Measurements from ENCODE around the gene LCLAT1. TPM values are rescaled to one million over a fixed set of nuclear protein-coding genes. Genes with fewer than 3 reads are reported as not detected.

The LCLAT1 gene
- total RNA-seq, 1 experiment from 2014 or later = 32.9 TPM

DNA sequence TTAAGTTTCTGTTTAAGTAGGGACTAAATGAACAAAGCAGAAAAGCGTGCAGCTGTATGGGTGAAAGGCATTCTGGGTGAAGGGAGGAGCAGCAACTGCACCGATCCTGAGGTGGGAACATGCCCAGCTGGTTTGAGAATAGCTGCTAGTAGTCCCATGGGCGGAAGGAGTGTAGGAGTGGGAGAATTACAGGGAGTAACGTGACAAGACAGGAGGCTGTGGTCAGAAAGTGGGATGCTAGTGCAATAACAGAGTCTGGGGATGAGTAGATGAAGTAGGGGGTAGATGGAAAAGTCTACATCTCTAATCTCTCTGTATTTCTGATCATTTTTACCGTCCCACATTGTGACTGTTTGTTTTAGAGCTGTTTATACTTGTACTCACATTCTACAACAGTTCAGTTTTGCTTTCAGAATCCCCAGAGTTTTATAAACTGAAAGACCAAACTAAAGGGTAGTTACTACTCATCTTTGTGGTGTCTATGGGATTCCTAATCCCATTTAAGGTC lies 118.9 kb downstream of the LCLAT1 start:
- no peak overlapping the region for H2BK20ac ChIP-seq (ENCODE audit: low read depth, low read length, poor library complexity, severe bottlenecking)
- Mint-ChIP-seq H3K36me3 (ENCODE audit: insufficient read depth in 1 of 3, low read depth in 3 of 3) (peaks cover 0 to 14% (median 2%) of the 10 kb centered on the region in 3 experiments; a peak in 3 of 7 replicates), H3K4me1 (no peaks in the 10 kb centered on the region), H3K27ac (peak overlapping the region in 1 of 3 experiments; percentile 82; a peak in 2 of 7 replicates), H3K27me3 (ENCODE audit: low read depth) (no peaks in the 10 kb centered on the region), H3K9me3 (no peaks in the 10 kb centered on the region), H3K4me3 (no peak overlapping the region)
- H3K4me1 ChIP-seq (ENCODE audit: insufficient read depth, low read length) = no peaks in the 10 kb centered on the region
- no peak overlapping the region for H3T11ph ChIP-seq (ENCODE audit: low read length)
- H3K79me2 ChIP-seq (ENCODE audit: insufficient read depth, low read length) = 0 out of 2 replicates have a peak, but pooled peaks cover 3% of the 10 kb centered on the region
- no peak overlapping the region for H3K18ac ChIP-seq (ENCODE audit: insufficient read length, low read depth, low read length)
- no peak overlapping the region for H3K56ac ChIP-seq (ENCODE audit: insufficient read length, low read depth, low read length)
- no CpG with 5 or more reads among the region's 5 CpGs for WGBS (ENCODE audit: extremely low coverage, insufficient read length, low lambda C conversion rate)
- H4K20me1 ChIP-seq (ENCODE audit: control insufficient read depth, insufficient read depth, insufficient read length) = no peaks in the 10 kb centered on the region
- H3K14ac ChIP-seq (ENCODE audit: insufficient read depth, low read length) = no peak overlapping the region
- TF ChIP-seq, protein P1, sequence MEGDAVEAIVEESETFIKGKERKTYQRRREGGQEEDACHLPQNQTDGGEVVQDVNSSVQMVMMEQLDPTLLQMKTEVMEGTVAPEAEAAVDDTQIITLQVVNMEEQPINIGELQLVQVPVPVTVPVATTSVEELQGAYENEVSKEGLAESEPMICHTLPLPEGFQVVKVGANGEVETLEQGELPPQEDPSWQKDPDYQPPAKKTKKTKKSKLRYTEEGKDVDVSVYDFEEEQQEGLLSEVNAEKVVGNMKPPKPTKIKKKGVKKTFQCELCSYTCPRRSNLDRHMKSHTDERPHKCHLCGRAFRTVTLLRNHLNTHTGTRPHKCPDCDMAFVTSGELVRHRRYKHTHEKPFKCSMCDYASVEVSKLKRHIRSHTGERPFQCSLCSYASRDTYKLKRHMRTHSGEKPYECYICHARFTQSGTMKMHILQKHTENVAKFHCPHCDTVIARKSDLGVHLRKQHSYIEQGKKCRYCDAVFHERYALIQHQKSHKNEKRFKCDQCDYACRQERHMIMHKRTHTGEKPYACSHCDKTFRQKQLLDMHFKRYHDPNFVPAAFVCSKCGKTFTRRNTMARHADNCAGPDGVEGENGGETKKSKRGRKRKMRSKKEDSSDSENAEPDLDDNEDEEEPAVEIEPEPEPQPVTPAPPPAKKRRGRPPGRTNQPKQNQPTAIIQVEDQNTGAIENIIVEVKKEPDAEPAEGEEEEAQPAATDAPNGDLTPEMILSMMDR (conservative IDR thresholded peaks at IDR 0.05) = no peak
- no peak overlapping the region for H4K91ac ChIP-seq (ENCODE audit: insufficient read length, low read depth, low read length)
- H4K8ac ChIP-seq (replicated peaks; ENCODE audit: insufficient read length, low read depth, low read length) = no peak overlapping the region
- no peak overlapping the region for H3K23ac ChIP-seq (ENCODE audit: insufficient read length, low read depth, low read length)
- H4K5ac ChIP-seq (ENCODE audit: insufficient read length, low read depth, low read length) = no peak overlapping the region
- no peaks in the 10 kb centered on the region for H3K27me3 ChIP-seq (ENCODE audit: insufficient read depth, low read length)
- H3K27ac ChIP-seq (ENCODE audit: insufficient read length, low read depth, low read length) = no peak overlapping the region
- H3K9me3 ChIP-seq (ENCODE audit: control insufficient read depth, low read depth, low read length) = no peaks in the 10 kb centered on the region
- H2AFZ ChIP-seq (ENCODE audit: low read length) = no peak overlapping the region
- no peak for DNase-seq
- no peak overlapping the region for H2AK5ac ChIP-seq (ENCODE audit: insufficient read length, low read length)
- no peak overlapping the region for H2BK5ac ChIP-seq (ENCODE audit: insufficient read length, low read length)
- no peak overlapping the region for H2BK15ac ChIP-seq (ENCODE audit: low read depth, low read length)
- H3K4me2 ChIP-seq (ENCODE audit: insufficient read depth, insufficient read length, low read length) = no peak overlapping the region
- H3K79me1 ChIP-seq (ENCODE audit: insufficient read depth, low read depth, low read length, poor library complexity, severe bottlenecking) = no peaks in the 10 kb centered on the region
- H3K9ac ChIP-seq (ENCODE audit: extremely low read depth, insufficient read length, low read length) = no peak overlapping the region
- H2BK120ac ChIP-seq (ENCODE audit: low read depth, low read length, poor library complexity, severe bottlenecking) = no peak overlapping the region
- no peak overlapping the region for H2BK12ac ChIP-seq (ENCODE audit: insufficient read length, low read depth, low read length)
- no peaks in the 10 kb centered on the region for H3K23me2 ChIP-seq (ENCODE audit: insufficient read length, low read depth, low read length, poor library complexity, severe bottlenecking)
- no peak overlapping the region for H3K4ac ChIP-seq (ENCODE audit: low read depth, low read length)

Data from H9 (cell line).